ENCODE results near the gene MICAL1. TPM values are rescaled to one million over a fixed set of nuclear protein-coding genes. Genes with fewer than 3 reads are reported as not detected.

Gene MICAL1
- total and polyA plus RNA-seq, 4 donors, result 29.9 to 67.7 (median 57.4) TPM

GRCh38 chr6:109493865-109494264 lies 38.3 kb upstream of the MICAL1 start:
- Histone ChIP-seq H3K9ac (ENCODE audit: insufficient read depth in 1 of 2, low read length in 2 of 2) (no peak overlapping the region), H3K4me1 (ENCODE audit: control insufficient read depth in 5 of 5, insufficient read depth in 5 of 5, low read length in 5 of 5) (peaks cover 0 to 8% (median 0%) of the 10 kb centered on the region in 5 donors), H3K27ac (ENCODE audit: low read depth in 1 of 2, low read length in 1 of 2) (no peak overlapping the region), H3K9me3 (ENCODE audit: control insufficient read depth in 4 of 4, insufficient read depth in 3 of 4, low read length in 3 of 4) (no peaks in the 10 kb centered on the region), H3K27me3 (ENCODE audit: control insufficient read depth in 3 of 3, insufficient read depth in 3 of 3, low read length in 2 of 3) (no peaks in the 10 kb centered on the region), H3K36me3 (ENCODE audit: control insufficient read depth in 4 of 4, insufficient read depth in 4 of 4, low read length in 4 of 4) (no peaks in the 10 kb centered on the region), H3K4me3 (no peak overlapping the region)
- ATAC-seq (ENCODE audit: insufficient read depth, low FRiP score) (no peak), DNase-seq (no peak)
- 50 to 72% methylated on average over 1 of the region's 1 CpG for WGBS, 2 donors
- no peak for TF ChIP-seq CTCF (IDR thresholded peaks at IDR 0.05; ENCODE audit: control extremely low read depth, extremely low read depth)

- no peak overlapping the region for H3K9ac ChIP-seq (ENCODE audit: insufficient read depth in 1 of 2, low read length in 2 of 2)
- H3K36me3 ChIP-seq (ENCODE audit: control insufficient read depth in 4 of 4, insufficient read depth in 4 of 4, low read length in 4 of 4), result no peaks in the 10 kb centered on the region
- DNase-seq (no peak), ATAC-seq (ENCODE audit: insufficient read depth, low FRiP score) (peak; percentile 34)
- peaks cover 0 to 8% (median 0%) of the 10 kb centered on the region in 5 donors for H3K4me1 ChIP-seq (ENCODE audit: control insufficient read depth in 5 of 5, insufficient read depth in 5 of 5, low read length in 5 of 5)
- no peak overlapping the region for H3K27ac ChIP-seq (ENCODE audit: low read depth in 1 of 2, low read length in 1 of 2)
- 54 to 66% methylated on average over 5 of the region's 5 CpGs for WGBS, 2 donors
- no peak for TF ChIP-seq CTCF (IDR thresholded peaks at IDR 0.05; ENCODE audit: control extremely low read depth, extremely low read depth)
- H3K9me3 ChIP-seq (ENCODE audit: control insufficient read depth in 4 of 4, insufficient read depth in 3 of 4, low read length in 3 of 4), result no peaks in the 10 kb centered on the region
- H3K4me3 ChIP-seq, result no peak overlapping the region
- no peaks in the 10 kb centered on the region for H3K27me3 ChIP-seq (ENCODE audit: control insufficient read depth in 3 of 3, insufficient read depth in 3 of 3, low read length in 2 of 3)
Measured at GRCh38 chr6:109491207-109491938, 35.8 kb upstream of the MICAL1 start.

- WGBS, 2 donors, result 66 to 83% methylated on average over 2 of the region's 2 CpGs
- Histone ChIP-seq H3K27me3 (ENCODE audit: control insufficient read depth in 3 of 3, insufficient read depth in 3 of 3, low read length in 2 of 3) (no peaks in the 10 kb centered on the region), H3K9ac (ENCODE audit: insufficient read depth in 1 of 2, low read length in 2 of 2) (no peak overlapping the region), H3K4me3 (no peak overlapping the region), H3K4me1 (ENCODE audit: control insufficient read depth in 5 of 5, insufficient read depth in 5 of 5, low read length in 5 of 5) (peaks cover 0 to 8% (median 0%) of the 10 kb centered on the region in 5 donors), H3K27ac (ENCODE audit: low read depth in 1 of 2, low read length in 1 of 2) (no peak overlapping the region), H3K9me3 (ENCODE audit: control insufficient read depth in 4 of 4, insufficient read depth in 3 of 4, low read length in 3 of 4) (no peaks in the 10 kb centered on the region), H3K36me3 (ENCODE audit: control insufficient read depth in 4 of 4, insufficient read depth in 4 of 4, low read length in 4 of 4) (no peaks in the 10 kb centered on the region)
- DNase-seq (no peak), ATAC-seq (ENCODE audit: insufficient read depth, low FRiP score) (no peak)
- TF ChIP-seq CTCF (IDR thresholded peaks at IDR 0.05; ENCODE audit: control extremely low read depth, extremely low read depth), result no peak
Measured at GRCh38 chr6:109490713-109491112, 35.1 kb upstream of the MICAL1 start.

GRCh38 chr6:109488001-109488400 lies 32.4 kb upstream of the MICAL1 start:
- no peak for ATAC-seq (ENCODE audit: insufficient read depth, low FRiP score)

More at GRCh38 chr6:109488001-109488400, 32.4 kb upstream of the MICAL1 start:
- Histone ChIP-seq H3K9ac (ENCODE audit: insufficient read depth in 1 of 2, low read length in 2 of 2) (no peak overlapping the region), H3K36me3 (ENCODE audit: control insufficient read depth in 4 of 4, insufficient read depth in 4 of 4, low read length in 4 of 4) (no peaks in the 10 kb centered on the region), H3K4me1 (ENCODE audit: control insufficient read depth in 5 of 5, insufficient read depth in 5 of 5, low read length in 5 of 5) (peaks cover 0 to 8% (median 6%) of the 10 kb centered on the region in 5 donors), H3K27ac (ENCODE audit: low read depth in 1 of 2, low read length in 1 of 2) (no peak overlapping the region), H3K9me3 (ENCODE audit: control insufficient read depth in 4 of 4, insufficient read depth in 3 of 4, low read length in 3 of 4) (no peaks in the 10 kb centered on the region), H3K4me3 (no peak overlapping the region), H3K27me3 (ENCODE audit: control insufficient read depth in 3 of 3, insufficient read depth in 3 of 3, low read length in 2 of 3) (no peaks in the 10 kb centered on the region)
- no peak for TF ChIP-seq CTCF (IDR thresholded peaks at IDR 0.05; ENCODE audit: control extremely low read depth, extremely low read depth)
- DNase-seq, result no peak
